Measurements from ENCODE around the gene SNED1. TPM values are rescaled to one million over a fixed set of nuclear protein-coding genes. Genes with fewer than 3 reads are reported as not detected.
A peak's percentile ranks its signal among the peaks of the same experiment; 100 is the strongest.

The SNED1 gene
- total and polyA plus RNA-seq, 12 donors: 3.9 to 12.7 (median 6.3) TPM

DNA sequence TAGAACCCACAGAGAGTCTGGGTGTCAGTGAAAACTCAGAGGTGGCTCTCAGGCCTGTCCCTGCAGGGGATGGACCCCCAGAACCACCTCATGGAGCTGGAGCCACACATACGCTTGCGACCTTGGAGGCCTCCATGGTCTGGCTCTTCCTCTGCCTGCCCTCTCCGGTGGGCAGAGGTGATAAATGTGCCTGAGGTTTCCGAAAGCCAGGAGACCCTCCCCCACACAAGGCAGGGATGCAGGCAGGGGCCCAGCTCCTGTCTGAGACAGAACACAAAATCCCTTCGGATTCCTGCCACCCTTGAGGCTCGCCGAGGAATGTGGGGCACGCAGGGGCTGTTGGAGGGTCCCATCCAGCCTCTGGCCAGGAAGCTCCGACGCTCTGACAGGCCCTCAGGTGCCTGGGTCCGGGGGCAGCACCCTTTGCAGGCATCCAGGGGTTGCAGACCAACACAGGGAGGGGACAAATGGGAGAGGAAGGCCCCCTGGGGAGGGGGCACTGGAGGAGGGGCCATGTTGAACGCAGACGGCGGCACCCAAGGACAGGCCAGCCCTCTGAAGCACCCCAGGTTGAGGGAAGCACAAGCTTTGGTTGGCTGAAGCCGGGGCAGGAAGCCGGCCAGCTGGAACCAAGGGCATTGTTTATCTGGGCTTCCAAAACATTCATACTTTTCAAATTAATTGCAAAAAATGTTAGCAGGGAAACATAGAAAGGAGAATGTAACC lies 4.1 kb upstream of the SNED1 start:
- Histone ChIP-seq H3K36me3 (no peaks in the 10 kb centered on the region), H3K4me3 (no peak overlapping the region), H3K27me3 (peaks cover 0 to 11% (median 0%) of the 10 kb centered on the region in 7 donors), H3K9me3 (no peaks in the 10 kb centered on the region), H3K4me1 (peaks cover 21 to 61% (median 36%) of the 10 kb centered on the region in 9 donors), H3K27ac (no peak overlapping the region)
- intact Hi-C loops (cut with DNase I): loop anchor here in 4 of 10 donors (5.0 to 10.0 kb wide), 3 partner anchors 80 to 140 kb away; no protein-coding TSS in a partner anchor
- 66 to 72% methylated on average over 16 of the region's 16 CpGs for WGBS, 2 donors
- no peak for TF ChIP-seq CTCF (IDR thresholded peaks at IDR 0.05)
- DNase-seq (peak in 1 of 2 donors; percentile 3), ATAC-seq (no peak)

DNA sequence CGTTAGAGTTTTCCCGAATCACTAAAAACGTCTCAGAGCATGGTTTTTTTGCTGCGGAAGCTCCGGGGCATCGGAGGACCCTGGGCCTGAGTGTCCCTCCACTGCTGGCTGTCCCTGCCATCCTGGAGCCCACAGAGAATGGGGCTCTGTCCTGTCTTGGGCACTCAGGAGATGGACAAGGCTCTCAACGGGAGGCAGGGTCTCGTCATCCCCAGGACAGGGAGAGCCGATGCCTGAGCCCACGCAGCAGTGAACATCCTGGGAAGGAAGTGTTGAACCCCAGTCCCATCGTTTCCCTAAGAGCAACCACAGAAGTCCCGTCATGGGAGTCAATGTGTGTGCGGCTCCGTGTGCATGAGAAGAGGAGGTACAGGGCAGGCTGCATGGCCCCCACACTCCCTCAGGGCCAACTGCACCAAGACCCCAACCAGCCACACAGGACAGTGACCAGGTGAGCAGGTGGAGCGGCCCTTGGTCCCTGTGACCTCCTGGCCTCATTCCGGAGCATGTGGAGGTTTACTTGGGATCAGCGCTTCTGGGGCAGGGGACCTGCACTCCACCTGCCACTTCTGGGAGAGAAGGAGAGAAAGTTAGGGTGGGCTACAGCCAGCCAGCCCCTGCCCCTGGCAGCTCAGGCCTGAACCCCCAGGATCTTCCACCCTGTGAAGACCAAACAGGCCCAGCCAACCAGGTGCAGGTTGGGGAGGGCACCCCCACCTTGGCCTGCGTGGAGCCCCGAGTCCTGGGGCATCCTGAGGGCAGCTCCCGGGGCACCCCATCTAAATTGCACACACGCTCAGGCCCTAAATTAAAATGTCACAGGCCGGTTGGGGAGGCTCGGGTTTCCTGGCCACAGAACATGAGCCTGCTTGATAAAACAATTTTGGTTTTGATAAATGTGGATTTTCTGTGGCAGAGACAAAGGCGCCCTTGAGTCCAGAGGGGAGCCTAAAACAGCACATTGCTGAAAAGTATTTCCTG lies 3.1 kb upstream of the SNED1 start:
- Histone ChIP-seq H3K9me3 (no peaks in the 10 kb centered on the region), H3K27me3 (peaks cover 0 to 14% (median 0%) of the 10 kb centered on the region in 7 donors), H3K27ac (peak overlapping the region in 1 of 10 donors; percentile 47), H3K36me3 (no peaks in the 10 kb centered on the region), H3K4me1 (peaks cover 21 to 71% (median 40%) of the 10 kb centered on the region in 9 donors), H3K4me3 (no peak overlapping the region)
- TF ChIP-seq CTCF (IDR thresholded peaks at IDR 0.05): no peak
- 83 to 87% methylated on average over 24 of the region's 24 CpGs for WGBS, 2 donors
- intact Hi-C loops (cut with DNase I): loop anchor here in 4 of 10 donors (5.0 to 10.0 kb wide), 3 partner anchors 78 to 141 kb away; no protein-coding TSS in a partner anchor
- ATAC-seq: no peak
- DNase-seq: no peak

DNA sequence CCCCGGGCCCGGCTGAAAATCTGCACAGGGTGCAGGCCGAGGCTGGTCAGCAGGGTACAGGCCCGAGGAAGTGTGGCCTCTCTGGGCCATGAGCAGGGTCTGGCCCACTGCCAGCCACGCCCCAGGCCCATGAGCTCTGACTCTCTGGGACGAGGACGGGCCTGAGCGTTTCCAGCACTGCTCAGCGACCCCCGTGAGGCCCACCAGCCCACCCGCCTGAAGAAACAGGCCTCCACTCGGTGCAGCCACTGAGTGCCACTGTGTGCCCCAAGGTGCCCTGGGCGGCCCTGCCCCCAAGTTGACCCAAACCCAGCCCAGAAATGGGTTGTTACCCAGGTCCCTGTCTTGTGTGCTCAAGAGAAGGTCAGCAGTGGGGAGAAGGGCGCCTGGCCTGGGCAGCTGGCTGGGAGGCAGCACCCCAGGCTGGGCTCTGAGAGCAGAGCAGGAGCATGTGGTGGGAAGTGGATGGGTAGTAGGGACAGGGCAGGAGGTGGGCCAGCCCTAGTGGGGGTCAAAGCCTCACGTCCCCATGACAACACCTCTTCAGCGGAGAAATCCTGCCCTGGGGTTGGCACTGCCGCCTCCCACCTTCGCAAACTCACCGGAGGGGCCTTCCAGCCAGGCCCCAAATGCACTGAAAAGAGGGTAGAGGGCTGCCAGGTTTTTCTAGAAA lies 2.1 kb upstream of the SNED1 start:
- Histone ChIP-seq H3K9me3 (no peaks in the 10 kb centered on the region), H3K4me1 (peaks cover 19 to 70% (median 40%) of the 10 kb centered on the region in 9 donors), H3K4me3 (no peak overlapping the region), H3K27ac (no peak overlapping the region), H3K36me3 (peaks cover 0 to 7% (median 0%) of the 10 kb centered on the region in 9 donors), H3K27me3 (peaks cover 0 to 14% (median 0%) of the 10 kb centered on the region in 7 donors)
- ATAC-seq: no peak
- intact Hi-C loops (cut with DNase I): loop anchor here in 4 of 10 donors (5.0 to 10.0 kb wide), 3 partner anchors 79 to 141 kb away; no protein-coding TSS in a partner anchor
- WGBS, 2 donors: 84 to 90% methylated on average over 19 of the region's 19 CpGs
- DNase-seq: no peak
- no peak for TF ChIP-seq CTCF (IDR thresholded peaks at IDR 0.05)
